ENCODE results near the gene KLK6.
A peak's percentile ranks its signal among the peaks of the same experiment; 100 is the strongest.

Gene KLK6

DNA sequence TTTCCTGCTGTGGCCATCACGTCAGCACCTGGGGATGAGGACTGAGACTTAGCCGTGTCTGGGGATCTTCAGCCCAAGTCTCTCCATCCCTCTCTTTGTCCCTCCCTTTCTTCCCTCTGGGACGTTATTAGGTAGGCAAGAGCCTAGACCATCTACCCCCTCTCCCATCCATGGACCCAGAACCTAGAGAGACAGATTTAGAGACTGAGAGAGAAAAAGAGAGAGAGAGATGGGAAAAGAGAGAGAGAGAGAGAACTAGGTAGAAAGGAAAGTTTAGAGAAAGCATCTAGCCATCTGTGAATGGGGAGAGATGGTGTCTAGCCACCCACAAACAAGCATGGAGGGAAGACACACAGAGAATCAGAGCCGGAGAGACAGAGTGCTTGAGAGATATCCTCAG is 58.7 kb downstream of the KLK6 start:
- no peak for DNase-seq (ENCODE audit: low read depth)

DNA sequence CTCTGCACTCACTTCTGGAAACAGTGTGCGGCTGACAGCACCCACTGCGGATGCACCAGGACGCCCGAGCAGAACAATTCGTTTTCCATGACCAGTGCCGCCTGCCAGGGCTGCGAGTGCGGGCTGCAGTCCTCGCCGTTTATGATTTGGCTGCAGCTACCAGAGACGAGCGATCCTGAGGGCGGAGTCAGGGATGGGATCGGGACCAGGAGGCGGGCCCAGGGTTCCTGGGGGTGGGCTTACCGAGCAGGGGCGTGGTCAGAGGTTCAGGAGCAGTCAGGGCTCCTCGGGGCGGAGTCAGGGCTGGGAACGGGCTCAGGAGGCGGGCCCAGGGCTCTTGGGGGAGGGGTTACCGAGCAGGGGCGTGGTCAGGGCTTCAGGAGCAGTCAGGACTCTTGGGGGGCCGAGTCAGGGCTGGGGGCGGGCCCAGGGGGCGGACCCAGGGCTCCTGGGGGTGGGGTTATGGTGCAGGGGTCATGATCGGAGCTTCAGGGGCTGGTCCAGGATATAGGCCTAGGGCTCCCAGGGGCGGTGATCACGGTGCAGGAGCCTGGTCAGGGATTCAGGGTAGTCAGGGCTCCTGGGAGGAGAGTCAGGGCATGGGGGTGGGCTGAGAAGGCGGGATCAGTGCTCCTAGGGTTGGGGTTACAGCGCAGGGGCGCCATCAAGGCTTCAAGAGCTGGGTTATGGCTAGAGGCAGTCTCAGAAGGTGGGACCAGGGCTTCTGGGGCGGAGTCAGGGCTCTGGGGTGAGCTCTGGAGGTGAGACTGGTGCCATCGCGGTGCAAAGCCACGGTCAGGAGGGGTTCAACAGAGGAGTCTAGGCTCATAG is 59.9 kb downstream of the KLK6 start:
- peak; percentile 15 for DNase-seq (ENCODE audit: low read depth)

All from stimulated activated CD8-positive, alpha-beta memory T cell treated with anti-CD3 and anti-CD28 coated beads, Interleukin-4, amount 100 ng/mL, for 24 hours (primary cell).